Measurements from ENCODE around the gene EVA1B.

The EVA1B gene

GRCh38 chr1:36327421-36328087, 4.1 kb upstream of the EVA1B start:
- Histone ChIP-seq H3K4me2 (ENCODE audit: low read length) (no peak overlapping the region), H2BK5ac (ENCODE audit: low read depth, low read length, poor library complexity) (no peak overlapping the region), H3K27ac (ENCODE audit: low read depth, low read length) (no peak overlapping the region), H4K8ac (ENCODE audit: low read depth, low read length) (no peak overlapping the region), H3K4me3 (ENCODE audit: low read depth, low read length) (no peak overlapping the region), H3K14ac (ENCODE audit: low read length) (peak overlapping the region; percentile 6), H2BK120ac (ENCODE audit: insufficient read depth, low read length, poor library complexity) (no peak overlapping the region), H2AK5ac (ENCODE audit: low read length) (no peak overlapping the region), H3K27me3 (ENCODE audit: insufficient read depth, low read length) (no peaks in the 10 kb centered on the region), H4K12ac (ENCODE audit: low read depth, low read length) (no peak overlapping the region), H2AFZ (ENCODE audit: insufficient read depth, low read length, poor library complexity) (no peak overlapping the region), H3K36me3 (ENCODE audit: control insufficient read depth in 1 of 2, insufficient read depth in 2 of 2, low read length in 2 of 2) (no peaks in the 10 kb centered on the region), H2BK12ac (ENCODE audit: low read length) (no peak overlapping the region), H3K9ac (ENCODE audit: low read length) (no peak overlapping the region), H3K18ac (ENCODE audit: low read length) (peak overlapping the region; percentile 5), H4K91ac (ENCODE audit: low read depth, low read length) (no peak overlapping the region), H3K4me1 (ENCODE audit: control insufficient read depth in 1 of 2, insufficient read depth in 2 of 2, low read length in 2 of 2) (peaks cover 16 to 20% of the 10 kb centered on the region in 2 experiments), H3K23ac (ENCODE audit: low read length) (no peak overlapping the region), H3K4ac (ENCODE audit: low read depth, low read length) (no peak overlapping the region), H3K79me2 (ENCODE audit: control insufficient read depth, insufficient read depth, low read length, poor library complexity) (peaks cover 4% of the 10 kb centered on the region), H3K9me3 (ENCODE audit: insufficient read depth, low read depth, low read length) (peaks cover 2% of the 10 kb centered on the region), H3K79me1 (ENCODE audit: low read length) (peaks cover 11% of the 10 kb centered on the region)
- WGBS (ENCODE audit: extremely low coverage, insufficient coverage, insufficient read length): no CpG with 5 or more reads among the region's 9 CpGs
- peak; percentile 92 to 94 for DNase-seq

GRCh38 chr1:36326499-36326898, 3.1 kb upstream of the EVA1B start:
- no peak overlapping the region for H3K23ac ChIP-seq (ENCODE audit: low read length)
- peak overlapping the region; percentile 25 for H3K14ac ChIP-seq (ENCODE audit: low read length)
- H3K4me3 ChIP-seq (ENCODE audit: low read depth, low read length): no peak overlapping the region
- no peak overlapping the region for H4K12ac ChIP-seq (ENCODE audit: low read depth, low read length)
- peak overlapping the region; percentile 78 for H2AK5ac ChIP-seq (ENCODE audit: low read length)
- peaks cover 2% of the 10 kb centered on the region for H3K9me3 ChIP-seq (ENCODE audit: insufficient read depth, low read depth, low read length)
- DNase-seq: no peak
- peaks cover 0 to 3% of the 10 kb centered on the region in 2 experiments for H3K36me3 ChIP-seq (ENCODE audit: control insufficient read depth in 1 of 2, insufficient read depth in 2 of 2, low read length in 2 of 2)
- H3K79me2 ChIP-seq (ENCODE audit: control insufficient read depth, insufficient read depth, low read length, poor library complexity): peaks cover 4% of the 10 kb centered on the region
- WGBS (ENCODE audit: extremely low coverage, insufficient coverage, insufficient read length): no CpG with 5 or more reads among the region's 6 CpGs
- no peak overlapping the region for H2AFZ ChIP-seq (ENCODE audit: insufficient read depth, low read length, poor library complexity)
- no peak overlapping the region for H3K27ac ChIP-seq (ENCODE audit: low read depth, low read length)
- H3K79me1 ChIP-seq (ENCODE audit: low read length): peaks cover 15% of the 10 kb centered on the region
- H2BK12ac ChIP-seq (ENCODE audit: low read length): no peak overlapping the region
- H2BK120ac ChIP-seq (ENCODE audit: insufficient read depth, low read length, poor library complexity): no peak overlapping the region
- H3K4me2 ChIP-seq (ENCODE audit: low read length): no peak overlapping the region
- H4K91ac ChIP-seq (ENCODE audit: low read depth, low read length): no peak overlapping the region
- no peak overlapping the region for H3K4ac ChIP-seq (ENCODE audit: low read depth, low read length)
- H3K9ac ChIP-seq (ENCODE audit: low read length): no peak overlapping the region
- no peak overlapping the region for H2BK5ac ChIP-seq (ENCODE audit: low read depth, low read length, poor library complexity)
- peaks cover 26 to 30% of the 10 kb centered on the region in 2 experiments for H3K4me1 ChIP-seq (ENCODE audit: control insufficient read depth in 1 of 2, insufficient read depth in 2 of 2, low read length in 2 of 2)
- no peaks in the 10 kb centered on the region for H3K27me3 ChIP-seq (ENCODE audit: insufficient read depth, low read length)
- no peak overlapping the region for H4K8ac ChIP-seq (ENCODE audit: low read depth, low read length)
- no peak overlapping the region for H3K18ac ChIP-seq (ENCODE audit: low read length)

GRCh38 chr1:36324353-36324703, 883 bp upstream of the EVA1B start:
- WGBS (ENCODE audit: extremely low coverage, insufficient coverage, insufficient read length): no CpG with 5 or more reads among the region's 9 CpGs
- Histone ChIP-seq H3K23ac (ENCODE audit: low read length) (no peak overlapping the region), H3K27ac (ENCODE audit: low read depth, low read length) (no peak overlapping the region), H3K4me3 (ENCODE audit: low read depth, low read length) (no peak overlapping the region), H3K36me3 (ENCODE audit: control insufficient read depth in 1 of 2, insufficient read depth in 2 of 2, low read length in 2 of 2) (peaks cover 0 to 3% of the 10 kb centered on the region in 2 experiments), H3K27me3 (ENCODE audit: insufficient read depth, low read length) (no peaks in the 10 kb centered on the region), H2BK120ac (ENCODE audit: insufficient read depth, low read length, poor library complexity) (peak overlapping the region; percentile 10), H3K9me3 (ENCODE audit: insufficient read depth, low read depth, low read length) (peaks cover 2% of the 10 kb centered on the region), H2BK5ac (ENCODE audit: low read depth, low read length, poor library complexity) (no peak overlapping the region), H3K9ac (ENCODE audit: low read length) (no peak overlapping the region), H3K4ac (ENCODE audit: low read depth, low read length) (no peak overlapping the region), H2AFZ (ENCODE audit: insufficient read depth, low read length, poor library complexity) (no peak overlapping the region), H2AK5ac (ENCODE audit: low read length) (no peak overlapping the region), H3K4me2 (ENCODE audit: low read length) (peak overlapping the region; percentile 66), H3K14ac (ENCODE audit: low read length) (no peak overlapping the region), H2BK12ac (ENCODE audit: low read length) (no peak overlapping the region), H3K18ac (ENCODE audit: low read length) (no peak overlapping the region), H3K79me1 (ENCODE audit: low read length) (peaks cover 23% of the 10 kb centered on the region), H4K91ac (ENCODE audit: low read depth, low read length) (peak overlapping the region; percentile 41), H4K8ac (ENCODE audit: low read depth, low read length) (peak overlapping the region; percentile 70), H3K79me2 (ENCODE audit: control insufficient read depth, insufficient read depth, low read length, poor library complexity) (peaks cover 8% of the 10 kb centered on the region), H3K4me1 (ENCODE audit: control insufficient read depth in 1 of 2, insufficient read depth in 2 of 2, low read length in 2 of 2) (peaks cover 40 to 45% of the 10 kb centered on the region in 2 experiments), H4K12ac (ENCODE audit: low read depth, low read length) (no peak overlapping the region)
- DNase-seq: no peak

GRCh38 chr1:36322786-36323635, 434 bp downstream of the EVA1B start:
- DNase-seq: peak in 1 of 2 donors; percentile 36
- peaks cover 2% of the 10 kb centered on the region for H3K9me3 ChIP-seq (ENCODE audit: insufficient read depth, low read depth, low read length)
- peak overlapping the region; percentile 25 for H2AK5ac ChIP-seq (ENCODE audit: low read length)
- peak overlapping the region; percentile 82 for H3K4ac ChIP-seq (ENCODE audit: low read depth, low read length)
- H3K4me3 ChIP-seq (ENCODE audit: low read depth, low read length): peak overlapping the region; percentile 73
- peaks cover 8% of the 10 kb centered on the region for H3K79me2 ChIP-seq (ENCODE audit: control insufficient read depth, insufficient read depth, low read length, poor library complexity)
- H2BK5ac ChIP-seq (ENCODE audit: low read depth, low read length, poor library complexity): peak overlapping the region; percentile 52
- H3K36me3 ChIP-seq (ENCODE audit: control insufficient read depth in 1 of 2, insufficient read depth in 2 of 2, low read length in 2 of 2): peaks cover 0 to 3% of the 10 kb centered on the region in 2 experiments
- peaks cover 23% of the 10 kb centered on the region for H3K79me1 ChIP-seq (ENCODE audit: low read length)
- peak overlapping the region; percentile 90 for H4K91ac ChIP-seq (ENCODE audit: low read depth, low read length)
- H3K18ac ChIP-seq (ENCODE audit: low read length): peak overlapping the region; percentile 18
- peak overlapping the region; percentile 50 for H3K9ac ChIP-seq (ENCODE audit: low read length)
- no peak overlapping the region for H2BK12ac ChIP-seq (ENCODE audit: low read length)
- no peak overlapping the region for H3K23ac ChIP-seq (ENCODE audit: low read length)
- H4K12ac ChIP-seq (ENCODE audit: low read depth, low read length): peak overlapping the region; percentile 23
- H3K27ac ChIP-seq (ENCODE audit: low read depth, low read length): peak overlapping the region; percentile 36
- H2BK120ac ChIP-seq (ENCODE audit: insufficient read depth, low read length, poor library complexity): peak overlapping the region; percentile 21
- no CpG with 5 or more reads among the region's 83 CpGs for WGBS (ENCODE audit: extremely low coverage, insufficient coverage, insufficient read length)
- peaks cover 39 to 45% of the 10 kb centered on the region in 2 experiments for H3K4me1 ChIP-seq (ENCODE audit: control insufficient read depth in 1 of 2, insufficient read depth in 2 of 2, low read length in 2 of 2)
- H2AFZ ChIP-seq (ENCODE audit: insufficient read depth, low read length, poor library complexity): peak overlapping the region; percentile 84
- H3K4me2 ChIP-seq (ENCODE audit: low read length): peak overlapping the region; percentile 80
- peak overlapping the region; percentile 81 for H4K8ac ChIP-seq (ENCODE audit: low read depth, low read length)
- peak overlapping the region; percentile 46 for H3K14ac ChIP-seq (ENCODE audit: low read length)
- no peaks in the 10 kb centered on the region for H3K27me3 ChIP-seq (ENCODE audit: insufficient read depth, low read length)

Measured in trophoblast cell (in vitro differentiated cells and primary cell).